ENCODE results near the gene PTPRG.

Gene PTPRG

DNA sequence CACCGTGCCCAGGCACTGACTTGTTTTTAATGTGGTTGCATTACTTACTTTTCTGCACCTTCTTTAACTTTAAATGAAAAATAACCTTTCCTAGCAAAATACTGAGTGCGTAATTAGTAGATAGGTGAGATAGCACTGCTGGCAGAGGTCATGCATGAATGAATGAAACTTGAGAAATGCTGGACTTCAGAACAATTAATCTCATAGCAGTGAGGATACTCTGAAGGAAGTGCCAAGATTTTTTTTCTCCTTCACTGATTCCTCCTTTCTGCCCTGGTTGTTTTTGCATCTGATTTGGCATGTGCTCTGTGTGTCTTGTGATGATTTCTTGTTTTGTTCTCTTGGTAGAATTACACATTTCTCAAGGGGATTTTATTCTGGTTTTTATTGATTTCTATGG, 378.9 kb downstream of the PTPRG start:
- H3K36me3 ChIP-seq (replicated peaks), result no peaks in the 10 kb centered on the region
- in situ Hi-C loops (cut with HindIII; ENCODE audit: low pct_ligation_motif_present, low sequenced_read_pairs), result no loop called here
- H3K27ac ChIP-seq, result no peak overlapping the region
- DNase-seq, result no peak
- TF ChIP-seq, protein P1, sequence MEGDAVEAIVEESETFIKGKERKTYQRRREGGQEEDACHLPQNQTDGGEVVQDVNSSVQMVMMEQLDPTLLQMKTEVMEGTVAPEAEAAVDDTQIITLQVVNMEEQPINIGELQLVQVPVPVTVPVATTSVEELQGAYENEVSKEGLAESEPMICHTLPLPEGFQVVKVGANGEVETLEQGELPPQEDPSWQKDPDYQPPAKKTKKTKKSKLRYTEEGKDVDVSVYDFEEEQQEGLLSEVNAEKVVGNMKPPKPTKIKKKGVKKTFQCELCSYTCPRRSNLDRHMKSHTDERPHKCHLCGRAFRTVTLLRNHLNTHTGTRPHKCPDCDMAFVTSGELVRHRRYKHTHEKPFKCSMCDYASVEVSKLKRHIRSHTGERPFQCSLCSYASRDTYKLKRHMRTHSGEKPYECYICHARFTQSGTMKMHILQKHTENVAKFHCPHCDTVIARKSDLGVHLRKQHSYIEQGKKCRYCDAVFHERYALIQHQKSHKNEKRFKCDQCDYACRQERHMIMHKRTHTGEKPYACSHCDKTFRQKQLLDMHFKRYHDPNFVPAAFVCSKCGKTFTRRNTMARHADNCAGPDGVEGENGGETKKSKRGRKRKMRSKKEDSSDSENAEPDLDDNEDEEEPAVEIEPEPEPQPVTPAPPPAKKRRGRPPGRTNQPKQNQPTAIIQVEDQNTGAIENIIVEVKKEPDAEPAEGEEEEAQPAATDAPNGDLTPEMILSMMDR (IDR thresholded peaks at IDR 0.05; ENCODE audit: low read depth, low read length, missing control alignments), result no peak
- H3K27me3 ChIP-seq (replicated peaks), result no peaks in the 10 kb centered on the region
- no peak overlapping the region for H3K4me3 ChIP-seq (ENCODE audit: low read depth, low read length)

DNA sequence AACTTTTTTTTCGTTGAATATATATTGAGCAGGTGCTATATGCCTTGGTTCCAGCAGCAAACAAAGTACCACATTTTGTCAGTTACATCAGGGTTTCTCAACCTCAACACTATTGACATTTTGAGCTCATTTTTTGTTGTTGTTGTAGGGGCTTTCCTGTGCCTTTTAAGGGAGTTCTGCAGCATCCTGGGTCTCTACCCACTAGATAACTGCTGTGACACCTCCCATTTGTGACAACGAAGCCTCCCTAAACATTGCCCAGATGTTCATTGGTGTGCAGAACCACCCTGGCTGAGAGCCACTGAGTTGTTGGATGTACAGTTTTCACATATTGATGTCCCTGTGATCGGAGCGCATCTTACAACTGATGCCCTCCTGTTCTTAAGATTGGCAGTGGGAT, 382.6 kb downstream of the PTPRG start:
- in situ Hi-C loops (cut with HindIII; ENCODE audit: low pct_ligation_motif_present, low sequenced_read_pairs), result no loop called here
- no peaks in the 10 kb centered on the region for H3K36me3 ChIP-seq (replicated peaks)
- TF ChIP-seq, protein P1 (IDR thresholded peaks at IDR 0.05; ENCODE audit: low read depth, low read length, missing control alignments), result no peak
- no peak overlapping the region for H3K4me3 ChIP-seq (ENCODE audit: low read depth, low read length)
- no peak for DNase-seq
- no peak overlapping the region for H3K27ac ChIP-seq
- H3K27me3 ChIP-seq (replicated peaks), result no peaks in the 10 kb centered on the region

DNA sequence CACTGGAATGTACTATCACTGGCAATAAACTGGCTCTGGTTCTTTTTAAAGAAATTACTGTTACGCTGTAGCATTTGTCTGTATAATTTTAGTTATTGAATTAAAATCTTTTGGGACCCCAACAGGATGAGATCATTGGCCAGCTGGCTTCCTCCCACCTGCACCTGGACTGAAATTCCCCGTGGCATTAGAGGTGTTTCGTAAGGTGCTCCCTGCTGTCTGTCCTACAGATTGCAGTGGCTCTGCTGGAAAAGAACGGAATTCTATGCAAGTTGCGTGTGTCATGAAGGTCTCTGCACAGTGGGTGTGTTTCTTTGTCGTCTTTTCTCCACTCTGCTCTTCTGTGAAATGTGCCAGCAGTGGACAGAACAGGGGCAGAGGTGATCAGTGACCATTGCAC, 383.4 kb downstream of the PTPRG start:
- TF ChIP-seq, protein P1 (IDR thresholded peaks at IDR 0.05; ENCODE audit: low read depth, low read length, missing control alignments), result no peak
- H3K36me3 ChIP-seq (replicated peaks), result no peaks in the 10 kb centered on the region
- H3K4me3 ChIP-seq (ENCODE audit: low read depth, low read length), result no peak overlapping the region
- in situ Hi-C loops (cut with HindIII; ENCODE audit: low pct_ligation_motif_present, low sequenced_read_pairs), result no loop called here
- DNase-seq, result no peak
- H3K27me3 ChIP-seq (replicated peaks), result no peaks in the 10 kb centered on the region
- H3K27ac ChIP-seq, result no peak overlapping the region

DNA sequence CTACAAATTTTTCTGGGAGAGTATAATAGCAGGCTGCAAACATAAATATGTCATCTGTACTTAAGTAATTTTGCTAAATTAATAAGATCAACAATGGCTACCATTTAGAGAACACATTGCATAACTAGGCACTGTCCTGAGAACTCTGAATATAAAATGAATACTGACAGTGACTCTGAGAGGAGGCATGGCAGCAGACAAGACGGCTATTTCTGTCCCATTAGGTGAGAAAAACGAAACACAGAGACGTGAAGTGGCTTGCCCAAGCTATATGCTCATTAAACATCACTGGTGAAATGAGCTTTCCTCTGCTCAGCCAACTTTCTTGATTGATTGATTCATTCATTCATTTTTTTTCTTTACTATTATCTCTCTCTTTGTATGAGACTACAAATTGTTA, 384.3 kb downstream of the PTPRG start:
- in situ Hi-C loops (cut with HindIII; ENCODE audit: low pct_ligation_motif_present, low sequenced_read_pairs), result no loop called here
- TF ChIP-seq, protein P1 (IDR thresholded peaks at IDR 0.05; ENCODE audit: low read depth, low read length, missing control alignments), result no peak
- Histone ChIP-seq H3K36me3 (replicated peaks) (no peaks in the 10 kb centered on the region), H3K4me3 (ENCODE audit: low read depth, low read length) (no peak overlapping the region), H3K27me3 (replicated peaks) (no peaks in the 10 kb centered on the region), H3K27ac (no peak overlapping the region)
- no peak for DNase-seq

DNA sequence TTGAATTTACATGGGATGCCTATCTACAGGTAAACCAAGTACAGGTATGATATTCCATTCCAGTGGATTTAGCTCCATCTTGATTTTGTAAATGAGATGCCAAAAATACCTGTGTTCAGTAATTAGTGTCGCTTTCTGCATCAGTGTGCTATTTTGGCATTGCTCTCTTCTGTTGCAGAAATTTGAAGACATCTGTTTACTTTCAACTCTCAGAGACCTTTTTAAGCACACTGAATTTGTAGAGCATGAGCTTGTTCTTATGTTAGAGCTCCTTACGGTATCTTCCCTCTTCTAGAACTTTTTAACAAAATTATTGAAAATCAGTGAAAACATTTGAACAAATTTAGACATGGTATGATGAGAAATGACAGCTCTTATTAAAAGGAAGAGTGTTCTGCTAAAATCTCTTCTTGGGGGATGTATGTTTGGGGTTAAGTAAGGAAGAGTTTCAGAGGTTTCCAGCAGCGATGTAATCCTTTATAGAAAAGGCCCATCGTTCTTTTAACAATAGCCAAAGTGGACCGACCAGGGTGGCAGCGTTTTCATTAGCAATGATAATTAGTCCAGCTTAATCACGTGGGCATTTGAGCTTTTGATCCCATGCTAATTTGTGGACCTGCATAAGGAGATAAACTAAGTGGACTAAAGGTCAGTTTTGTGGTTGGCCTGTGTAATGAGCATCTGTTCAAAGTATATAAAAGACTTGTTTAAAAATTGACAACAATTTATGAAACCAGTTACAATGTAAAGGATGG, 385.4 kb downstream of the PTPRG start:
- TF ChIP-seq, protein P1 (IDR thresholded peaks at IDR 0.05; ENCODE audit: low read depth, low read length, missing control alignments), result no peak
- no peak overlapping the region for H3K27ac ChIP-seq
- no peaks in the 10 kb centered on the region for H3K36me3 ChIP-seq (replicated peaks)
- H3K4me3 ChIP-seq (ENCODE audit: low read depth, low read length), result no peak overlapping the region
- no peak for DNase-seq
- in situ Hi-C loops (cut with HindIII; ENCODE audit: low pct_ligation_motif_present, low sequenced_read_pairs), result no loop called here
- H3K27me3 ChIP-seq (replicated peaks), result no peaks in the 10 kb centered on the region

DNA sequence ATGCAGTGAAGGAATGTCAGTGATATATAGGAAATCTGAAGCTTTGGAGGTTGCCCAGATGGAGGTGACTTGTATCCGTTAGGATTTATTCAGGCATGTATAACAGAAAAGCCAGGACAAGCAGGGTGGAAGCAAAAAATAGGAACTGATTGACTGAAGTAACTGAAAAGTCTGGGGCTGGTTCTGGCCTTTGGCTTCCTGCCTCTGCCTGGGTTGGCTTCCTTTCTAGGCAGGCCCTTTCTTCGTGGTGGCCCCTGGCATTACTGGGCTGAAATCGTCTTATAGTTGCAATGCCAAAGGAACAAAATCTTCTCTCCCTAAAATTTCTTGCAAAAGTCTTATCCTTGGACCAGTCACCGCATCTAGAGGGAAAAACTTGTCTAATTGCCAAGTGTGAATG, 386.1 kb downstream of the PTPRG start:
- Histone ChIP-seq H3K27me3 (replicated peaks) (no peaks in the 10 kb centered on the region), H3K27ac (no peak overlapping the region), H3K36me3 (replicated peaks) (no peaks in the 10 kb centered on the region), H3K4me3 (ENCODE audit: low read depth, low read length) (no peak overlapping the region)
- TF ChIP-seq, protein P1 (IDR thresholded peaks at IDR 0.05; ENCODE audit: low read depth, low read length, missing control alignments), result no peak
- no peak for DNase-seq
- in situ Hi-C loops (cut with HindIII; ENCODE audit: low pct_ligation_motif_present, low sequenced_read_pairs), result no loop called here

Data from brain microvascular endothelial cell (primary cell).